HG02610 (cell line): Measurements from ENCODE around the gene NTHL1.
"Not testable (repeated sequence)": the region's sequence is repeated elsewhere in the genome, so short reads cannot be mapped to it uniquely, and the experiment has no call there.

ENCODE experiments used
- ATAC-seq: cut with Tn5 transposase; IDR thresholded peaks from one replicate; pipeline ENCODE4 v1.9.1; 2021; ENCODE audit warnings: mild to moderate bottlenecking, moderate library complexity; ENCODE audit not compliant: unreplicated experiment

NTHL1 gene

DNA sequence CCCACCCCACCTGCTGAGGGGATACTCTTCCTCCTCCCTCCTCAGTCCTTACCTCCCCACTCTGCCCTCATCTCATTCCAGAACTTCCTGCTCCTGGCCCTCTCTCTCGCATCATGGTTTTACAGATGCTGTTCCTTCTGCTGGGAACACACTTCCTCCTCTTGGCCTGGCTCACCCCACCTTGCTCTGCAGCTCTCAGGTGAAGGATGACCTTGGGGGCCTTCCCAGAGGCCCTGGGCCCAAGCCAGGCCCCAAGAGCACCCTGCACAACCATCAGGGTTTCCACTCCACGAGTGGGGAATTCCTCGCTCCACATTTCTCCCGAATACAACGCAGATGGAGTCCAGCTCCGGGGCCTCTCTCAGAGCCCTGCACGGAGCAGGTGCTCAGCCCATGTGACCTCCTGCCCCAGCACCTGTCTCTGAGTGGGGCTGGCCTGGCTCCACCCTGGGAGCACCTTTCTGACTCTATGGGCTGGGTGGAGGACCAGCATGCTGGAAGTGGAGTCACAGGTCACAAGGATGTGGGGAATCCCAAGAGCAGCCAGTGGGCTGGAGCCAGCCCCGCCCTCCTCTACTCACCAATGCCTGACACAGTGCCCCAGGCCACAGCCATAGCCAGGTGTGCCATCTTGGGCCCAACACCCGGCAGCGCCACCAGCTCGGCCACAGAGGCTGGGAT is 4.5 kb downstream of the NTHL1 start:
- ATAC-seq: no peak

DNA sequence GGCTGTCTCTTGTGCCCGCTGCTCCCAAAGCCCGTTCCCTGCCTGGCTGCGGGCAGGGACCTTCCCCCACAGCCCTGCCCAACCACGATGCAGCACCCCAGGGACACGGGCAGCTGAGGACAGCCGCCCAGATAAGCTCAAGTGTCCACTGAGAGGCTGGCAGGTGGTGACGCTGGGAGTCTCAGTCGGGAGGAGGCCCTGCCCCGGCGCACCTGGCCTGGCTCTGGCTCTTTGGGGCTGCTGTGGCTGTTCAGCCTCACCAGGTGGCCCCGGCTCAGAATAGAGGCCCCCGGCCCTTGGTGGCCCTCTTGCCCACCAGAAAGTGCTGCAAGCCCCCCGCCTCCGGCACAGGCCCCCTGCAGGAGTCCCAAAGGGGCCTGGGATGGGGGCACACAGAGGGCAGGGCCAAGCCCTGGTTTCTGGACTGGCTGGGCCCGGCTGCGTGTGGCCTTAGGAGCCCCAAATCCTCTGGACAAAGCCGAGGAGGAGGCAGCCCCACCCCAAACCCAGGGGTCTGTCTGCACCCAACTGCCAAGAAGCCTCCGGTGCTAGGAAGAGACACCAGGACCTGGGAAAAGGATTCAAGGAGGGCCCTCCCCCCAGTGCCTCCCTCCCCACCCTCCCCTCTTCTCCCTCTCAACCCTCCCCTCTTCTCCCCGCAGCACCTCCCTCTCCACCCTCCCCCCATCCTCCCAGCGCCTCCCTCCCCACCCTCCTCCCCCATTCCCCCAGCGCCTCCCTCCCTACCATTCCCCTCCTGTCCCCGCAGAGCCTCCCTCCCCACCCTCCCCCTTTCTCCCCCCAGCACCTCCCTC is 5.3 kb downstream of the NTHL1 start:
- ATAC-seq: no peak

DNA sequence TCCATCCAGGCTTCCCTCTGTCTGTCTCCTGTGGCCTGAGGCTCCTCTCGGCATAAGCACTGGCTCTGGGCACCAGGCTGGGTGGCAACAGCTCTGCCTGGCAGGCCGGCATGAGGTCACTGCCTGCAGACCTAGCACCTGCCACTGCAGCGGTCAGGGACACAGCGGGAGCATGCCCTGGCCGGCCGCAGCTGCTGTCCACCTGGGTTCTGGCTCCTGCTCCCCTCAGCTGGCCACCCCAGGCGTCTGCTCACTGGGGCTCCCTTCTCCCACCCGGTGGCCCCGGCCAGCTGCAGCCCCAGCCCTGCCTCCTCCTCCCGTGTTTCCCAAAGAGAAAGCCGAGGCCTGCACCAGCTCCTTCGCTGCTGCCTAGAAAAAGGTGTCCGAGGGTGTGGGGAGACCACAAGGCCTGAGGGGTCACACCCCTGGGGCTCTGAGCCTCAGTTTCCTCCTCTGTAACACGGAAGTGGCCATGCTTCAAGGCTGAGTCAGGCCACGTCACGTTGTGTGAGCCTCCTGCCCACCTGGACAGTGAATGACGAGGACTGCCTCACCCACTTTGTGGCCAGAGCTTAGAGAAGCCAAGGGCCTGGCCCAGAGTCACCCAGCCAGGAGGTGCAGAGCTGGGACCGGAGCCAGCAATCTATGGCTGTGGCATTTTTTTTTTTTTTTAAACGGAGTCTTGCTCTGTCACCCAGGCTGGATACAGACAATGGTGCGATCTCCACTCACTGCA is 6.7 kb downstream of the NTHL1 start:
- no peak for ATAC-seq

DNA sequence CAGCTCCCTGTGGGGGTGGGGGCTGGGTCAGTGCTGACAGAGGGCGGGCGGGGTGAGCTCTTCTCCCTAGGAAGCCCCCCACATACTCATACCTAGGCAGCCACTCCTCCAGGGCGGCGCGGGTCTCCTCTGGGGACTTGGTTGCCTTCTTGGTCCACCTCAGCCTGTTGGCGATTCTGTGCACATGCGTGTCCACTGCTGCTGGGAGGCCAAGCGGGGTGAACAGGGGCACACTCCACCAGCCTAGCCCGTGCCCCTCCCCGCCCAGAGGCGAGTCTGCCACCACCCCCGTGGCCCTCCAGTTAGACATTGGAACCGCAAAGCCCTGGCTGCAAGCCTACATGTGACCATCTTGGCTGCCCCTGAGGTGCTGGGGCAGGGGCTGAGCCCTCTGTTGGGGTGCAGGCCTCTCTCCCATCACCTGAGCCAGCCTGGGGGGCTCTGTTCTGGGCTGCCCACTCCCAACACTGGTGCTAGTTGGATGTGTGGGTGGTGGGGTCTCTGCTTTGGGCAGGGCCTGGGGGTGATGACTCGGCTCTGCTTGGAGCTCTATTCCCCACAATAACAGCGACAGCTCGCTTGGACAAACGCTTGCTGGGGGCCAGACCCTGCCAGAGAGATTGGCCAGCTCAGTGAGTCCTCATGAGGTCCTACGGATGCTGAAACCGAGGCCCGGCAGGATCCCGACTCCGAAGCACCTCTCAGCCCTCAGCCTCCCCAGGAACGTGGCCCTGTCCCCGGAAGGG is 7.4 kb downstream of the NTHL1 start:
- ATAC-seq: no peak

DNA sequence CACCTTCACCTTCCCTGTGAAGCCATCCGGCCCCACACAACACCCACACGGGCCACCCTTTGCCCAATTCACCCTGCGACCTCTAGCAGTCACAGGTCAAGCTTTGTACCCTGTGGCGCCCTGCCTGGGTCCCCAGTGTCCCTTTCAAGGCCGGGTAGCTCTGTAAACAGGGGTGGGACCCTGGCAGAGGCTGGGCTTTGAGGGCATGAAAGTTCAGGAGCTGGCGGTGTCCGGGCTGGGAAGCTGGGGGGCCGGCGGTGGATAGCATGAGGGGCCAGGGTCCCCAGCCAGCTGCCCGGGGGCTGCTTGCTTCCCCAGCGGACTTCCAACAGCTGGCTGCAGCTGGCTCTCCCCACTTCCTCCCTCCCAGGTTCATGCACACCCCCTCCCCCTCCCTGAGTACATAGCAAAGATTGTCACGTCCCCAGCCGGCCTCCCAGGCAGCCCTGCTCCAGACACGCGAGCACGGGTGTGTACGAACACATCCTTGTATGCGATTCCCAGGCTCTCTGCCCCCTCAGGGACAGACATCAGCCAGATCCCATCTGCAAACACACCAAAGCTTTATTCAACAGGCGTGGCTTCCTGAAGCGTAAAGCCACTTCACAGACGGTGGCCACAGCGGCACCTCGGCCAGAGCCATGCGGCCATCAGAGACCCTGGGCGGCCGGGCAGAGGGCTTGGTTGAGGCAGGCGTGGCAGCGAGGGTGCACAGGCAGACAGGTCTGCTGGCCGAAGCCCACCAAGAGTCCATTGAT is 8.2 kb downstream of the NTHL1 start:
- ATAC-seq: no peak

DNA sequence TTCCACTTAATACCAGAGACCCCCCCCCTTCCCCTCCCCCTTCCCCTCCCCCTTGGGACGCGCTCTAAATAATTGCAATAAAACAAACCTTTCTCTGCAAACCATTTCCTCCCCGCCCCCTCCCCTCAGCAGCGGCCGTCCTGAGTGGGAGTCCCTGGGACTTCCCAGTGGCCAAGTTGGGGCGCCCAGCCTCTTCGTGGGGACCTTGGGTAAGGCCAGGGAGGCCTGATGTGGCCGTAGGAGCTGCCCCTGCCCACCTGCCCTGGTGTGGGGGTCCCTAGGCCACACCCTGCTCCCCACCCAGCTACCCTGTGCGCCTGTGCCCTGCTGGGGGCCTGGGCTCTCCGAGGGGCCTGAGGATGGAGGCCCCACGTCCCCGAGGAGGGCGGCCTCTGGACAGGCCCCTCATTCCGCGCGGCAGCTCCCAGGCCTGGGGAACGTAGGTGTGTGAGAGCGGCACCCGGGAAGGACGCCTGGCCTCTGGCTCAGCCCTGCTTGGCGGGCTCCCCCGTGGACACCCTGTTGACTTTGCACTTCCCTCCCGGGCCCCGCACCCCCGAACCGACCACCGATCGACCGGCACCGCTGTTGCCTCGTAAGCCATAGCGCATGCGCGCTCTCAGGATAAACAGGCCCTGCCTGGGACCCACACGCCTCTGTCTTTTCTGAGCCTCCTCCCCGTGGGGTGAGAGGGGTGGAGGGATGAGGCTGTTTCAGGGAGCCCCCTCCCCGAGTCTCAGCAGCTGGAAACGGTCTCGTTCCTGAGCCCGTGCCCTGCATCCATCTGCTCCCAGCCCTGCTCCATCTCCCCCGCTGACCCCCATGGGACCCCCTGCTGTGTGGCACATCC is 9.0 kb downstream of the NTHL1 start:
- ATAC-seq: no peak

DNA sequence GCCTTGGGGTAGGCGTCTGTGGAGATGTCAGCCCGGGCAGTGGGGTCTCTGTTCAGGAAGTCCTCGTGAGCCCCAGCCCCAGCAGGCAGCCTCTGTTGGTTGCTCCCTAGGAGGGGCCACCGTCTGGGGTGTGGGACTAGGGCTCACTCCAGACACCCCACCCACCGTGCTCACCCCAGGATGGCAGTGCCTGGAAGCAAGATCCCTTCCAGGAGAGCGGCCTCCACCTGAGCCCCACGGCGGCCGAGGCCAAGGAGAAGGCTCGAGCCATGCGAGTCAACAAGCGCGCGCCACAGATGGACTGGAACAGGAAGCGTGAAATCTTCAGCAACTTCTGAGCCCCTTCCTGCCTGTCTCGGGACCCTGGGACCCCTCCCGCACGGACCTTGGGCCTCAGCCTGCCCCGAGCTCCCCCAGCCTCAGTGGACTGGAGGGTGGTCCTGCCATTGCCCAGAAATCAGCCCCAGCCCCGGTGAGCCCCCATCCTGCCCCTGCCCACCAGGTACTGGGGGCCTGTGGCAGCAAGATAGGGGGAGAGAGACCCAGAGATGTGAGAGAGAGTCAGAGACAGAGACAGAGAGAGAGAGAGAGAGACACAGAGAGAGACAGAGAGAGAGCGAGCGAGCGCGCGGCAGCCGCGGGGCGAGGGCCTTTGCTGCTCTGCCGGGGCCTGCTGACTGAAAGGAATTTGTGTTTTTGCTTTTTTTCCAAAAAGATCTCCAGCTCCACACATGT is 9.8 kb downstream of the NTHL1 start:
- no peak for ATAC-seq

DNA sequence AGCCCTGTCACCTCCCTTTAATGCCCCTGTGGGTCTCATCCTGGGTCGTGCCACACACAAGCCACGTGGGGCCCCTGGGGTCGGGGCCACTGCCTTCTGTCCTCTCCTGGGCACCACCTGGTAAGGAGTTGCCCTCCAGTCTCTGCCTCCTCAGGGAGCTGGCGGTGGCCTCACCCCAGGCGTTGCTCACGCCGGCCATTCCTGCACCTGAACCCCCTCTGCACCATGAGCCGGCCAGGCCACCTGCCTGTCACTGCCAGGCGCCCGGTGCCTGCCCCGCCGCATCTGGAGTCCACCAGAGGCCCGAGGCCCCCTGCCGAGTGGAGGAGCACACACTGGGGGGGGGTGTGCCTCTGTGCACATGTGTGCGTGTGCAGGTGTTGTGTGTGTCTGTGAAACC is 10.5 kb downstream of the NTHL1 start:
- ATAC-seq: no peak

DNA sequence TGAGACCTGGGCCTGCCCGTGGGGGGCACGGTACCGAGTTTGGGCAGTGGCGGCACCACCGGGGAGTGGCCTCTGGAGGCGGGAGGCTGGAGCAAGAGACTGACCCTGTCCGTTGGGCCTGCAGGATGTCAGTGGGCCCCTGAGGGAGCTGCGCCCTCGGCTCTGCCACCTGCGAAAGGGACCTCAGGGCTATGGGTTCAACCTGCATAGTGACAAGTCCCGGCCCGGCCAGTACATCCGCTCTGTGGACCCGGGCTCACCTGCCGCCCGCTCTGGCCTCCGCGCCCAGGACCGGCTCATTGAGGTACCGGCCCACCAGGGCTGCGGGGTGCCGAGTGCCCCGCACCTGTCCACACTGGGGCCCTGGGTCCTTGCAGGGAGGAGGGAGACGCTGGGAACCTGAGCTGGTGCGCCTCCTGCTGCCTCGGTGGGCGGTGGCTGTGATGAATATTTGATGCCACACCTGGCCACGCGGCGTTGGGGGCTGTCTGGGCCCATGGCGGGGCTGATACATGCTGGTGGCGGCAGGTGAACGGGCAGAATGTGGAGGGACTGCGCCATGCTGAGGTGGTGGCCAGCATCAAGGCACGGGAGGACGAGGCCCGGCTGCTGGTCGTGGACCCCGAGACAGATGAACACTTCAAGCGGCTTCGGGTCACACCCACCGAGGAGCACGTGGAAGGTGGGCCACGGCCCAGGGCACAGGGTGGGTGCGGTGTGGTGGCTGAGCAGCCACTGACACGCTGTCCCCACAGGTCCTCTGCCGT is 11.3 kb downstream of the NTHL1 start:
- no peak for ATAC-seq

DNA sequence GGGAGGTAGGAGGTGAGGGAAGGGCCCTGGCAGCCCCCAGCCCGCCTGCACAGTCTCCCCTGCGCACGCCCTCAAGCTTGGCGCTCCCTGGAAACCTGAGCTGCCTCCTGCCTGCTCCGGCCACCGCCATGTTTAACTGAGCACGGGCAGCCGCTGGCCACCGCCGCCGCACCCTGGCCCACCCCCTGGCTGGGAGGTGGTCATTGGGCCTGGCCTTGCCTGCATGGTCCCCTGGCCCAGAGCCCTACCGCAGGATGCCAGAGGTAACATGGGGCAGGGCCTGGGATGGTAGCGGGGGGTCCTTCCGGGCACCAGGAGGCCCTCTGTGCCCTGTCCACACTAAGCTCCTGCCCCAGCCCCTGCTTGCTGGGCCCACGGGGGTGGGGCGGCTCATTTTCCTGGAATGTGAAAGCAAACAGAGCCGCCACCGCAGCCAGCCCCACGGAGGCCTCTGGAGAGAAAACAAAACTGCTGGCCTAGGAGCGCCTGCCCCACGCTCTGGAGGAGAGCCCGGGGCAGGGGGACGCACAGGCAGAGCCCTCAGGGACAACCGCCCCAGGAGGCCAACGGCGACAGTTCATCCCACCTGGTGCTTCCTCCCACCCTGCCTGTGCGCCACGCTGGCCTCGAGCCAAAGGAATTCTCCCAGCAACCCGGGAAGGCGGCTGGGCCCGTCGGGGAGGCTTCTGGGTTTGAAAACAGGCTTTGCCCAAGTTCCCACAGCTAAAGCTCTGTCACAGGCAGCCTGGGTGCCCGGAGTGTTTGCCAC is 12.0 kb downstream of the NTHL1 start:
- ATAC-seq: no peak

DNA sequence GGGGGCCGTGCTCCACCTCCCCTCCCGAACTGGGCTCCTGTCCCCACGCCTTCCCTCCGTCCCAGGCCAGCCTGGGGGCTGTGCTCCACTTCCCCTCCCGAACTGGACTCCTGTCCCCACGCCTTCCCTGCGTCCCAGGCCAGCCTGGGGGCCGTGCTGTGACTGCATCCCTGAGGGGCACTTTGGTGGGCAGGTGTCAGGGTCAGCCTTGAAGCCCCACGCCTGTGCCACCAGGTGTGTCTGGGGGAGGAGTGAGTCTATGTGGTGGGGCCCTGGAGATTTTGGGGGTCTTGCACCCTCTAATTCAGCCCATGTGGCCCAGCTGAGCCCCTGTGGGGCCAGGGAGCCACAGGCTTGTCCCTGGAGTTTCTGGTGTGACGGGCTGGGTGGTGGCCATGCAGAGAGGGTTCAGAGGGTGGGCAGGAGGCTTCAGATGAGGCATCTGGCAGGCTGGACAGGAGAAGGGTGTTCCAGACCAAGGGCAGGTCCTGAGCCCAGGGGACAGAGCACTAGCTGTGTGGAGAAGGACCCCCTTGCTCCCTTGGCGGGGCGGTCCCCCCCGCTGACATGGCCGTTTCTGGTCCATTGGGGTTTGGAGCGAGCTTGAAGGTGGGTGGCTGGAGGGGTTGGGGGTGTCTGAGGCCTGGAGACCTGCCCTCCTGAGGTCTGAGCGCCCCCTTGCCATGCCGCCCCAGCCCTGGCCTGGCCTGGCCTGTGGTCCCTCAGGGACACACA is 12.8 kb downstream of the NTHL1 start:
- no peak for ATAC-seq

DNA sequence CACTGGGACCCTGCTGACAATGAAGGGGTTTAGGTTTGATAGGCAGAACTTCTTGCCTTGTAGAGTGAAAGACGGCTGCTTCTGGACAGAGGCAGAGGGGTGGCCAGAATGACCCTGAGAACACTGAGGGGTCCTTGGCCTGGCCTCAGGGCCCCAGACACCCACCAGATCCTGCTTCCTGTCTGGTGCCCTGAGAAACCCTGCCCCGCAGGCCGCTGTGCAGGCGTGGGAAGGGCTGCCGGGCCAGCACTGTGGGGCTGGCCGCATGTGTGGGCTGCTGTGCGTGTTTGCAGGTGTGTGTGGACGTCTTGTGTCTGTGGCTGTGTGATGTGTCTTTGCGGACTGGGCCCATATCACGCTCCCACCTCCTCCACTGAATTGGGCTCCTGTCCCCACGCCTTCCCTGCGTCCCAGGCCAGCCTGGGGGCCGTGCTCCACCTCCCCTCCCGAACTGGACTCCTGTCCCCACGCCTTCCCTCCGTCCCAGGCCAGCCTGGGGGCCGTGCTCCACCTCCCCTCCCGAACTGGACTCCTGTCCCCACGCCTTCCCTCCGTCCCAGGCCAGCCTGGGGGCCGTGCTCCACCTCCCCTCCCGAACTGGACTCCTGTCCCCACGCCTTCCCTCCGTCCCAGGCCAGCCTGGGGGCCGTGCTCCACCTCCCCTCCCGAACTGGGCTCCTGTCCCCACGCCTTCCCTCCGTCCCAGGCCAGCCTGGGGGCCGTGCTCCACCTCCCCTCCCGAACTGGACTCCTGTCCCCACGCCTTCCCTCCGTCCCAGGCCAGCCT is 13.5 kb downstream of the NTHL1 start:
- not testable (repeated sequence) for ATAC-seq

DNA sequence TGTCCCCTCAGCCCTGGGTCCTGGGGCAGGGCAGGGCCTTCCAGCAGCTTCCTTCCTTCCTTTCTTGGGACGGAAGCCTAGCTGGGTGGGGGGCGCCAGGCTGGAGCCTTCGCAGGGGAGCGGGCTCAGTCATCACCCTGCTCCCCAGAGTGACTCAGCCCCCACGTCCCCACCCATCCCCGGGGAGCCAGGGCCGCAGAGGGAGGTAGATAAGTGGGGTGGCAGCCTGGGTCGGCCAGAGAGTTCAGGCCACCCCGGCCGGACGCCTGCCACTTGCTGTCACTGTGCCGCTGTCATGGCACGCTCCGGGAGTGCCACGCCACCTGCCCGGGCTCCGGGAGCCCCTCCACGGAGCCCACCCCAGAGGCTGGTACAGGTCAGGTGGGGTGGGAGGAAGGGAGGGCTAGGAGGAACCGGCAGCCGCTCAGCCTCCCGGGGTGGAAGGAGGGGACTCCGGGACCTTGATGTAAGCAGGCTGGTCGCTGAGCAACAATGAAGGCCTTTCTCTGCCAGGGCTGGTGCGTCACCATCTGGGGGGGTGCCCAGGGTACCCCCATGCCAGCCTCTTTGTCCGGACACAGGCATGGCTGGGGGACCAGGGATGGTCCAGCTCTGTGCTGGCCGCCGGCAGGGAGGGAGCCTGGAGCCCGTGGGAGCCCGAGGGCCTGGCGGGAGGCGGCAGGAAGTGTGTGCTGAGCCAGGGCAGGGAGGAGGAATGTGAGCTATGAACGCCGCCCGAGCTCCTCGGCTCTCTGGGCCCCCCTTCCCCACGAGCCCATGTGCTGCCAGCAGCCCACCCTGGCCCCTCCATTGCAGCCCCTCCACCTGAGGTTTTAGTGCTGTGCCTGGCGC is 14.4 kb downstream of the NTHL1 start:
- ATAC-seq: no peak

DNA sequence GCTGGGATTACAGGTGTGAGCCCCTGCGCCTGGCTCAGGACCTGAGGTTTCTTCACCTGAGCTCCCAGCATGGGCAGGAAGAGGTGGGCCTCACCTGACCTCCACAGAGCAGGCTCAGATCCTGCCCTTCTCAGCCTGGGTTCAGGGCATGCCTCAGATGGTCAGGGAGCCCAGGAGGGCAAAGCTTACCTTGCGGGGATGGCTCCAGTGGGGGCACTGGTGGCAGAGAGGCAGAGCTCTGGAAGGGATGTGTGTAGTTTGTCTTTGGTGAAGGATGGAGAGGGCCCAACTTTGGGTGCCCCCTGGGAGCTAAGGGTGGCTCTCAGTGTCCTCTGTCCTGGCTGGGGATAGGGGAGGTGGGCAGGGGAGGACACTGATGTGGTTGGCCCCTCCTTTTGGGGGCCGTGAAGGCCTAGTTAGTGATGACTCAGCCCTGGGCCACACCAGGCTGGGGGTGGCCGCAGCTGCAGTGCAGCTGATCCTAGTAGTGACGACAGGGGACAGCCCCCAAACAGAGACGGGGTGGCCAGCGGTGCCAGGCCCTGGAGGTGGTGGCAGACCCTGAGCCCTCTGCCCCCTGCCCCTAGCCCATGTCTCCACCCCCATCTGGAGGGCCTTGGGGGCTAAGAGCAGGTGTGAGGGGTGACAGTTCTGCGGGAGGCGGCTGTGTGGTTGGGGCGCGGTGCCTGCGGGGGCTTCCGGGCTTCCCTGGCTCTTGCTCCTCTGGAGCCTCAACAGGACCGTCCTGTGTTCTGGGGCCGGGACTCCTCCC is 15.2 kb downstream of the NTHL1 start:
- ATAC-seq: no peak
